GM21576 (cell line): ENCODE results near the gene NOS1AP.
"Not testable (repeated sequence)": the region's sequence is repeated elsewhere in the genome, so short reads cannot be mapped to it uniquely, and the experiment has no call there.

Experiments
- ATAC-seq: cut with Tn5 transposase; IDR thresholded peaks from one replicate; pipeline ENCODE4 v1.9.1; 2021; ENCODE audit warnings: mild to moderate bottlenecking, moderate library complexity; ENCODE audit not compliant: unreplicated experiment

NOS1AP gene

GRCh38 chr1:162390396-162391185, 321.1 kb downstream of the NOS1AP start:
- no peak for ATAC-seq

- no peak for ATAC-seq
Measured at GRCh38 chr1:162391790-162392563, 322.5 kb downstream of the NOS1AP start.

GRCh38 chr1:162396201-162396906, 326.9 kb downstream of the NOS1AP start:
- no peak for ATAC-seq

- ATAC-seq: no peak
Measured at GRCh38 chr1:162397039-162397448, 327.6 kb downstream of the NOS1AP start.

- ATAC-seq: no peak
Measured at GRCh38 chr1:162397943-162398560, 328.6 kb downstream of the NOS1AP start.

DNA sequence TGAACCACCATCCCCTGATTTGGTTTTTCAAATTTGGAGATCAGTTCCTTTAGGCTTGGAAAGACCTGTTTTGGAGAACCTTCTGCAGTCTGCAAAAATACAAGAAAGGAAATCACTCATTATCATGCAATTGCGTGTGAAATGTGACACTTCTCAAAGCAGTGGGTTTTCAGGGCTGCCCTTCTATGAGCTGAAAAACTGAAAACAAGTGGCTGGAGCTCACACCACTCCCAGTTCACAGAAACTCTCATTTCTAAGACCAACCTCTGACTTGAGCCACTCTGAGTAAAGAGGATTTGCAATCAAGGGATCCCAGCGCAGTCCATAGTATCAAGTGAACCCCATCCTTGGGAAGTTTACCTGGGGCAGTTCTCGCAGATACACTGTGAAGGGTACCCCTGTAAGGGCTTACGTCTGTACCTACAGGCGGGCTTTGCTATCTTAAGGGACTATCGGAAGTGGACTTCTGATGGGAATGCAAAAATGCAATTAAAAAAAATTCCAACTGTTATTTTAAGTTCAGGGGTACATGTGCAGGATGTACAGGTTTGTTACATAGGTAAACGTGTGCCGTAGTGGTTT, 329.6 kb downstream of the NOS1AP start:
- no peak for ATAC-seq

- ATAC-seq: no peak
Measured at GRCh38 chr1:162400790-162401355, 331.4 kb downstream of the NOS1AP start.

- no peak for ATAC-seq
Measured at GRCh38 chr1:162404550-162405160, 335.2 kb downstream of the NOS1AP start.

DNA sequence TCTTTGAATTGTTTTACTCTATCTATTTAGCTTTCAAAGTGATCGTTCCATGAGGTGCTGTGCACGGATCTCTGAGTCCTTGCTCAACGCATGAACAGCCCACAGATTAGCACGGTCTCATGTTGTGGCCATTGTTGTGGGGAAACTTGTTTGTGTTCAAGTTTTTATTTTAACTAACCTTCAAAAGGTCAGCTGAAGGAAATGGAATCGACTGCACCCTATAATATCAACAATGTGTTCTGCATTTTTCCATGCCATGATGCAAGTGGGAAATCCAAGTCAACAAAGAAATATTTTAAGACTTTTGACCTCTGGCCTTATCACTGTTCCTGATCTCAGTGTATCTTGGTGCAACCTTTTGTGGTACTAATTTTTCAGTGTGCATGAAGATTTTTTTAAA, 336.3 kb downstream of the NOS1AP start:
- no peak for ATAC-seq

GRCh38 chr1:162406811-162407210, 337.3 kb downstream of the NOS1AP start:
- ATAC-seq: no peak

DNA sequence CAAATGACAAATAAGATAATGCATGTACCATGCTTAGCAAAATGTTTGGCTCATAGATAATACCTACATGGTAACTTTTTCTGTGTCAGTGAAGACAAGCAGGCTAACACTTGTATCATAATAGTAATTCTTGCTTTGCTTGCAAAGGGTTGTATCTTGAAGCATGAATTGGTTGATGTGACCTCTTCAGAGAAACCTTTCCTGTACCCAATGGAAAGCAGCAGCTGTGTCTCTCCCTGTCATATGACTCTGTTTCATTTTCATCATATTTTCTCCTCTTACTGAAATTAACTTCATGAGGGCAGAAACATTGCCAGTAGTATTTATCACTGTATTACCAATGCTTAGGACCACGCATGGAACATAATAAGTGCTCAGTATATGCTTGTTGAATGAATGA, 338.0 kb downstream of the NOS1AP start:
- ATAC-seq: no peak

DNA sequence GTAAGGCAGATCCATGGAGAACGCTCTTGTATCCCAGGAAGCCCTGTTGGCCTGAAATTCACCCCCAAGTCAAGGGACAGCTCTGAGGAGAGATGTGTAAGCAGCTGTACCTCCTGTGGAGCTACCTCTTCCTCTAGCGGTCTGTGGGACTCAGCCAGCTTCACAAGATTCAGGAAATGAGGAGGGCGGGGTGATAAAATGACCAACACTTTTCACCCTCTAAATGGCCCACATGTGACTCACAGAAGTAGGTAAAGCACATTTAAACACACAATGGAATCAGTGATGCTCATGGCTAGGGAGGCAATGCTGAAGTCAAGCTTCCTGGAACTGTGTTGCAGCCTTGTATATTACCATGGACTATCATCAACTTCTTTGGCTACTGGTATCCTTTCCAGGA, 342.5 kb downstream of the NOS1AP start, which contains the start of gene SH2D1B:
Gene SH2D1B, minus strand, starts transcription at position 135 of the 400 bp plus-strand sequence. Its CDS starts 120 bp downstream, at position 15.
- no peak for ATAC-seq

DNA sequence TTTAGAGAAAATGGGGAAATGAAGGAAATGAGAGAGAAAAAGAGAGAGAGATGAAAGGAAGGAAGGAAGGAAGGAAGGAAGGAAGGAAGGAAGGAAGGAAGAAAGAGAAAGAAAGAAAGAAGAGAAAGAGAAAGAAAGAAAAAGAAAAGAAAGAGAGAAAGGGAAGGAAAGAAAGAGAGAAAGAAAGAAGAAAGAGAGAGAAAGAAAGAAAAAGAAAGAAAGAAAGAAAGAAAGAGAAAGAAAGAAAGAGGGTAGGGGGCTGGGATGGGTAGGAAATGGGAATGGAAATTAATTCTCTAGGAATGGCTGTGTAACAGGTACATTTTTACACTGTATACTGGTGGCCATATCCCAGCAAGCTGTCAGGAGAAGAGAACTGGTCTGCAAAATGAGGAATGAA, 346.7 kb downstream of the NOS1AP start:
- no peak for ATAC-seq

- no peak for ATAC-seq
Measured at GRCh38 chr1:162416909-162417308, 347.4 kb downstream of the NOS1AP start.

DNA sequence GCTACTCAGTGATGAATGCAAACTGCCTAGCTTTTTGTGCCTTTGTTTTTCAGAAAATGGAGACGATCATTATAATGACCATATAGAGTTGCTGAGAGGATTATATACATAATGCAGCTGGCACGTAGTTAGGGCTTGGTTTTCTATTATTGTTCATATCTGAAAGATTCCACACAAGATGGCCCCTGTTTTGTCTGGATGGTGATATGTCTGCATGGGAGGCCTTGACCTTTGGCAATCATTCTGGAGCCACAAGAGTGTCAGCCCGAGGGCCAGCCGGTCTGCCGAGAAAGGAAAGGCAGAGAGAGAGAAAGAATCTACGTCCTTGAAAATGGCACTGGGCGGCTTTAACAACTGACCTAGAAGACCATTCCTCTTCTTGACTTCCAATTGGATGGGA, 348.2 kb downstream of the NOS1AP start:
- ATAC-seq: no peak

GRCh38 chr1:162418584-162418983, 349.1 kb downstream of the NOS1AP start:
- not testable (repeated sequence) for ATAC-seq

DNA sequence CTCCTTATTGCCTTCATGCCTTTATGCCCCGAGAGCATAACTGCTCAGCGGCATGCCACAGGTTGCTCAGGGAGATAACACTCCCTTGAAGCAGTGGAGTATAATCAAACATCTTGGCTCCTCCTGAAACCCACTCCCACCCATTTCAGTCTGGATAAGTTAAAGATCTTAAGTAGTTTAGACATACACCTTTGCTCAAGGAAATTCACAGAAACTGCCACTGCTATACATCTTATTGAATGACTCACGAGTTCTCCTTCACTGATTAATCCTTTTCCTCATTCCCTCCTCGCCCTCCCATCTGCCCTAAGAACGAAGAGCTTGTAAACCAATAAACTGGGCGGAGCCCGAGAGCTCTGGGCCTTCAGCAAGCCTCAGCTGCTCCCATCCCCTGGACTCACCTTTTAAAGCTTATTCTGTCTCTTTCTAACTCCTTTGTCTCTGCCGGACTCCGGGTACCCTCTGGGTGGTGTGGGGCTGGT, 350.0 kb downstream of the NOS1AP start:
- ATAC-seq: not testable (repeated sequence)
